Mucosa of descending colon (tissue), 3 donors: ENCODE measurements around the gene TP63. TPM values are rescaled to one million over a fixed set of nuclear protein-coding genes. Genes with fewer than 3 reads are reported as not detected.

Source experiments
- ATAC-seq: fragments of 200-7000 bp; cut with Tn5 transposase; one replicate; pipeline ENCODE4 v1.9.1; 2020; ENCODE audit warnings: mild to moderate bottlenecking, moderate library complexity
- DNase-seq, 3 donors: peaks; one replicate each; pipeline ENCODE4 v3.0.0-alpha.2; 2020
- H3K36me3 ChIP-seq: fragments of 200-600 bp; one replicate; pipeline ENCODE4 v1.8.0; 2021; ENCODE audit warnings: low read depth, mild to moderate bottlenecking
- H3K4me1 ChIP-seq: fragments of 200-600 bp; one replicate; pipeline ENCODE4 v1.8.0; 2021; ENCODE audit warnings: low read depth, mild to moderate bottlenecking
- H3K4me3 ChIP-seq: fragments of 200-600 bp; one replicate; pipeline ENCODE4 v1.8.0; 2021; ENCODE audit warnings: mild to moderate bottlenecking
- H3K9me3 ChIP-seq: fragments of 200-600 bp; one replicate; pipeline ENCODE4 v1.8.0; 2021; ENCODE audit warnings: mild to moderate bottlenecking
- intact Hi-C, 2 donors: fragments of 100-400 bp; cut with DNase I in 1 of 2; cut with micrococcal nuclease in 1 of 2; formaldehyde crosslinking; loops; one replicate each; pipeline versions ENCODE4 v1.11.0 to v1.11.1; 2022; cut with DNase I, micrococcal nuclease
- total RNA-seq, 3 donors: library from RNA; stranded (reverse); fragmentation: NEBNext Ultra II Directional in 2 of 3; extraction: Animal tissue kit (Norgen Biotek cat#: 25700) in 2 of 3; gene quantifications; one replicate each; pipeline versions ENCODE4 v1.2.1 to v1.2.4, GENCODE V29; 2021 to 2023
- TF ChIP-seq, protein P1 (sequence below): fragments of 200-600 bp; IDR thresholded peaks from one replicate; pipeline ENCODE4 v1.8.0; 2022; ENCODE audit warnings: antibody characterized with exemption, mild to moderate bottlenecking
- donor health status: DM: no; HTN: no; CAD: no; lungs with moderate emphysema.
- donor health status: DM: no; HTN: no; CAD: no.
- donor health status: DM: no; HTN: yes; CAD: no.

TP63 gene
- total RNA-seq, 3 donors from 2014 or later = 0.31 to 0.57 TPM; not detected in 1

- DNase-seq (no peak), ATAC-seq (no peak)
- no peaks in the 10 kb centered on the region for H3K9me3 ChIP-seq
These were observed 161.1 kb downstream of the TP63 start for GRCh38 chr3:189792046-189792929.

DNA sequence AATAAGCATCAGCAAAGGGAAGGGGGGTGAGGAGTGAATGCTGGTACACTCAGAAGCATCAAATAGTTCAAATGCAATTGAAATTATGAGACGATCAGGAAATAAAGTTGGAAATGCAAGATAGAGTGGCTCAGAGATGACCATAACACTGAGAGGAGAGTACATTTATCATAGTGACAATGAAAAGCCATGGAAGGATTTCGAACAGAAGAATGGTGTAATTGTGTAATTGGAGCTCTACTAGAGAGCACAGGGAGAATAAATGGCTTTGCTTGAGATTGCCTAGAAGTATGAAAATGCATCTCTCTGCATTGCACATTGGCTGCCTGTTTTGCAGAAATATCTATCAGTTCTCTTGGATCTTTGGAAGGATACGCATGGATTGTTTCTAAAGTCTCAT is 163.3 kb downstream of the TP63 start:
- intact Hi-C loops = no loop called here
- no peak for DNase-seq
- no peak for ATAC-seq
- no peaks in the 10 kb centered on the region for H3K9me3 ChIP-seq
- H3K4me3 ChIP-seq = no peak overlapping the region
- no peaks in the 10 kb centered on the region for H3K4me1 ChIP-seq
- H3K36me3 ChIP-seq = no peaks in the 10 kb centered on the region
- TF ChIP-seq, protein P1, sequence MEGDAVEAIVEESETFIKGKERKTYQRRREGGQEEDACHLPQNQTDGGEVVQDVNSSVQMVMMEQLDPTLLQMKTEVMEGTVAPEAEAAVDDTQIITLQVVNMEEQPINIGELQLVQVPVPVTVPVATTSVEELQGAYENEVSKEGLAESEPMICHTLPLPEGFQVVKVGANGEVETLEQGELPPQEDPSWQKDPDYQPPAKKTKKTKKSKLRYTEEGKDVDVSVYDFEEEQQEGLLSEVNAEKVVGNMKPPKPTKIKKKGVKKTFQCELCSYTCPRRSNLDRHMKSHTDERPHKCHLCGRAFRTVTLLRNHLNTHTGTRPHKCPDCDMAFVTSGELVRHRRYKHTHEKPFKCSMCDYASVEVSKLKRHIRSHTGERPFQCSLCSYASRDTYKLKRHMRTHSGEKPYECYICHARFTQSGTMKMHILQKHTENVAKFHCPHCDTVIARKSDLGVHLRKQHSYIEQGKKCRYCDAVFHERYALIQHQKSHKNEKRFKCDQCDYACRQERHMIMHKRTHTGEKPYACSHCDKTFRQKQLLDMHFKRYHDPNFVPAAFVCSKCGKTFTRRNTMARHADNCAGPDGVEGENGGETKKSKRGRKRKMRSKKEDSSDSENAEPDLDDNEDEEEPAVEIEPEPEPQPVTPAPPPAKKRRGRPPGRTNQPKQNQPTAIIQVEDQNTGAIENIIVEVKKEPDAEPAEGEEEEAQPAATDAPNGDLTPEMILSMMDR = no peak

More at GRCh38 chr3:189792046-189792929, 161.1 kb downstream of the TP63 start:
- Histone ChIP-seq H3K36me3 (no peaks in the 10 kb centered on the region), H3K4me1 (no peaks in the 10 kb centered on the region), H3K4me3 (no peak overlapping the region)
- TF ChIP-seq, protein P1 = no peak
- intact Hi-C loops = no loop called here

DNA sequence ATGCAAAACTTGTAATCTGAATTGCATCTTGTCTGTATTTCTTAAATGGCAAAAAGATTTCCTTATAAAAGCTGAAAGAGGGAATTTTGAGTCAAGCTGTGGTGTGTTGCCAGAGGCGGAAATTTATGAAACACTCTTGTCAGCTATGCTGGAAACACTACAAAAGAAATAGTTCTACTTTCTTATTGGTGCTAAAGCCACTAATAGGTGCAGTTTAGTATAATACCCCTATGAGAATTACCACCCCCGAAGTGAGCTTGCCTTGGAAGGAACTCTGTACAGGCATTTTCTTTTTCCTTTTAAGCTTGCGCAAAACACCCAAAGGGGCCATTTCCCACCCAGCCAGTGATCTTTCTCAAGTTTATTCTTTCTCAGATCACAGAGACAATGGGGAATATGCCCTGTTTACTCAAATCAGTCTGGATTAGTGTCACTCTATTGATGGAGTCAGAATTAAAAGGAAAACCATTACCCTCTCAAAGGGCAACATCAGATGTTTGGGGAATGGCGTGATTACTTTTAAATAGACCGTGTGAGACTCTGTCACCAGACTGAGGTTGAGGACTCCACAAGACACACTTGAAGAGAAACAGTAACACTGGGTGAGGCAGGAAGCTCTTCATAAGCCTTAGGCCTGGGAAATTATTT is 166.0 kb downstream of the TP63 start:
- no peak for DNase-seq
- intact Hi-C loops = no loop called here
- no peaks in the 10 kb centered on the region for H3K4me1 ChIP-seq
- TF ChIP-seq, protein P1 = no peak
- H3K36me3 ChIP-seq = no peaks in the 10 kb centered on the region
- no peaks in the 10 kb centered on the region for H3K9me3 ChIP-seq
- no peak for ATAC-seq
- H3K4me3 ChIP-seq = no peak overlapping the region

DNA sequence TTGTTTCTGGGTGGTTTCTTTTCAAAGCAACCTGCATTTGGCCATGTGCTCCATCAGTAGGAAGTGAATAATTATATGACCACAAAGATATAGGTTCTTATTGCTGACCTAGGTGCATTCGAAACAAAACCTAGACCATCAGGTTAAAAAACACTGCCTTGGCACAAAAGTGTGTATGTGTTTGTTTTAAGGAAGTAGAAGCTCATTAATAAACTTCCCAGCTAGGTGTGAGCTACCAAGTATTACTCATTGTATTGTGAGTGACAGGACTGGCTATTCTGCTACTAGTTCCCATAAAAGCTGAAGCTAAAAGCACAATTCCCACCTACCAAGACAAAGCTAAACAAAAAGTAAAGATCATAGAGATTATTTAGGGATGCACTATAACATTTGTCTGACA is 168.2 kb downstream of the TP63 start:
- no peaks in the 10 kb centered on the region for H3K9me3 ChIP-seq
- no peak overlapping the region for H3K4me3 ChIP-seq
- intact Hi-C loops = no loop called here
- H3K36me3 ChIP-seq = no peaks in the 10 kb centered on the region
- TF ChIP-seq, protein P1 = no peak
- no peaks in the 10 kb centered on the region for H3K4me1 ChIP-seq
- DNase-seq (no peak), ATAC-seq (no peak)

DNA sequence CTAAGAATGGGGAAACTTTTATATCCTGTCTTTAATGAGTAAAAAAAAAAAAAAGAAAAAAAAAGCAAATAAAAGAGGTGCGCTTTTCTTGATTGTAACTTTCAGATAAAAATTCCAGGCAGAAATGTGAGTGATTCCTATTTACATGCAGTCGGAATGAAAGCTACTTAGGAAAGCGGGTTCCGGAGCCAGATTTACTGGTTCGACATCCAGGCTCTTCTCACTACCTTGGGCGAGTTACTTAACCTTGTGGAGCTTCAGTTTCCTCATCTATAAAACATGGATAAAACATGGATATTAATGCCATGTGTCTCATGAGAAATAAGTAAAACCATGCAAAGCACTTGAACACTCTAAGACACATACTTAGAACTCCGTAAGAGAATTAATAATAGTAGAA is 169.2 kb downstream of the TP63 start:
- intact Hi-C loops = no loop called here
- no peak overlapping the region for H3K4me3 ChIP-seq
- no peaks in the 10 kb centered on the region for H3K9me3 ChIP-seq
- no peak for ATAC-seq
- H3K36me3 ChIP-seq = no peaks in the 10 kb centered on the region
- no peak for DNase-seq
- TF ChIP-seq, protein P1 = no peak
- no peaks in the 10 kb centered on the region for H3K4me1 ChIP-seq
